ENCODE data around the gene PYGO2. TPM values are rescaled to one million over a fixed set of nuclear protein-coding genes. Genes with fewer than 3 reads are reported as not detected.

The PYGO2 gene
- total RNA-seq, 4 donors from 2014 or later, result 14.4 to 18.8 (median 17.5) TPM

- 0 to 1% methylated on average over 42 to 47 of the region's 47 CpGs for WGBS, 2 donors
- Histone ChIP-seq H3K9me3 (no peaks in the 10 kb centered on the region), H3K36me3 (peaks cover 0 to 22% (median 0%) of the 10 kb centered on the region in 3 donors), H3K4me1 (peaks cover 39 to 67% (median 46%) of the 10 kb centered on the region in 3 donors), H3K27me3 (no peaks in the 10 kb centered on the region), H3K4me3 (peak within 1 kb of the TSS; percentile 53 to 79 (median 64)), H3K27ac (peak within 1 kb of the TSS; percentile 96 to 99 (median 98))
- DNase-seq, result peak; percentile 95
- TF ChIP-seq CTCF (IDR thresholded peaks at IDR 0.05) (peak in 1 of 6 experiments; percentile 18), POLR2A (IDR thresholded peaks at IDR 0.05) (peak in 3 of 4 donors; percentile 65 to 70 (median 68))
- intact Hi-C loops (cut with DNase I), result no loop called here
Measured at GRCh38 chr1:154974102-154974807, 12.7 kb upstream of the PYGO2 start, which contains the start of gene CKS1B. TSS of gene CKS1B (plus strand) at chr1:154974681. CDS start at chr1:154974746, 65 bp downstream.

- intact Hi-C loops (cut with DNase I), result no loop called here
- TF ChIP-seq POLR2A (IDR thresholded peaks at IDR 0.05) (peak in 3 of 4 donors; percentile 9 to 83 (median 45)), CTCF (IDR thresholded peaks at IDR 0.05) (peak in 1 of 6 experiments; percentile 11)
- Histone ChIP-seq H3K4me1 (peaks cover 46 to 74% (median 53%) of the 10 kb centered on the region in 3 donors), H3K27ac (peak overlapping the region; percentile 96 to 99 (median 98)), H3K4me3 (peak overlapping the region; percentile 53 to 79 (median 64)), H3K27me3 (no peaks in the 10 kb centered on the region), H3K9me3 (no peaks in the 10 kb centered on the region), H3K36me3 (peaks cover 0 to 24% (median 2%) of the 10 kb centered on the region in 3 donors)
- 1 to 6% methylated on average over 31 to 37 of the region's 37 CpGs for WGBS, 2 donors
- peak; percentile 85 for DNase-seq
Measured at GRCh38 chr1:154973344-154974101, 11.9 kb upstream of the PYGO2 start.

GRCh38 chr1:154972517-154973343 lies 11.1 kb upstream of the PYGO2 start:
- Histone ChIP-seq H3K36me3 (peaks cover 0 to 24% (median 8%) of the 10 kb centered on the region in 3 donors), H3K27me3 (no peaks in the 10 kb centered on the region), H3K27ac (peak overlapping the region; percentile 96 to 99 (median 98)), H3K4me3 (peak overlapping the region in 3 of 4 donors; percentile 60 to 79 (median 68)), H3K4me1 (peaks cover 47 to 82% (median 59%) of the 10 kb centered on the region in 3 donors), H3K9me3 (no peaks in the 10 kb centered on the region)
- WGBS, 2 donors, result 18 to 21% methylated on average over 15 to 18 of the region's 18 CpGs
- DNase-seq, result no peak
- no peak for TF ChIP-seq CTCF (IDR thresholded peaks at IDR 0.05)
- peak in 1 of 4 donors; percentile 41 for TF ChIP-seq POLR2A (IDR thresholded peaks at IDR 0.05)
- intact Hi-C loops (cut with DNase I), result no loop called here

GRCh38 chr1:154972213-154972516 lies 10.6 kb upstream of the PYGO2 start:
- Histone ChIP-seq H3K27me3 (no peaks in the 10 kb centered on the region), H3K36me3 (peaks cover 0 to 29% (median 8%) of the 10 kb centered on the region in 3 donors), H3K4me1 (peaks cover 47 to 85% (median 62%) of the 10 kb centered on the region in 3 donors), H3K27ac (peak overlapping the region; percentile 96 to 99 (median 98)), H3K9me3 (no peaks in the 10 kb centered on the region), H3K4me3 (peak overlapping the region in 3 of 4 donors; percentile 46 to 79 (median 68))
- DNase-seq, result no peak
- no peak for TF ChIP-seq CTCF (IDR thresholded peaks at IDR 0.05)
- 34 to 41% methylated on average over 3 of the region's 3 CpGs for WGBS, 2 donors
- intact Hi-C loops (cut with DNase I), result no loop called here
